Measurements from ENCODE around the gene LIMS1.
A peak's percentile ranks its signal among the peaks of the same experiment; 100 is the strongest.
"Not testable (repeated sequence)": the region's sequence is repeated elsewhere in the genome, so short reads cannot be mapped to it uniquely, and the experiment has no call there.

The LIMS1 gene

DNA sequence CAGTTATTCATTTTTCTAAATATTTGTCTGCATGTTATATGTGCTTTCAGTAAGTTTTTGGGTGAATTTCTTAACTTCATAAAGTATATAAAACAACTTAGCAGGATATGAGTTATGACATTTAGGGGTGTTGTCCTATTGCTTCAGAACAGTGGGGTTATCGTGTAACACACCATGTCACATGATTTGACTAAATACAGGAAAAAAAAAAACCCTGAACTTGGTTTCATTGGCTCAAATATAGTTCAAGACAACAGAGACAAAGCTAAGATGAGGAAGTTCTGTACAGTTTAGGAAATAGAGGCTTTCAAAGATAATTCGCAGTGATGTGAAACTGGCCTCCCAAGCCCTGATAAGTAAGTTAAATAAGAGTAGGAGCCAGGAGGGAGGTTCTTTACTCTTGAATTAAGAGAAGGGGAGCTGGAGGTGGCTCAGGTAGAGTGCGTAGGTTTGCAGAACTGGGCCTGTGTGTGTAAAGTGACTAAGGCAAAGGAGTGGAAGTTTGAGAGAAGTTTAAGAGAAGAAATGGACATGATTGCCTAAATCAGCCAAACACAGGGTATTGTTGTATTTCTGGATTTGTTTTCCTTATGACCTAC, 53.9 kb downstream of the LIMS1 start:
- peak overlapping the region; percentile 55 for H3K9ac ChIP-seq (ENCODE audit: low read depth, low read length)
- no peaks in the 10 kb centered on the region for H3K9me3 ChIP-seq (replicated peaks; ENCODE audit: low read length)
- peak overlapping the region; percentile 34 for H3K4me3 ChIP-seq (ENCODE audit: low read length)
- peaks cover 68% of the 10 kb centered on the region for H3K4me1 ChIP-seq (ENCODE audit: control insufficient read depth, insufficient read depth, low read length)
- peak overlapping the region; percentile 61 for H3K4me2 ChIP-seq (ENCODE audit: low read length)
- no peaks in the 10 kb centered on the region for H3K27me3 ChIP-seq (ENCODE audit: control insufficient read depth, insufficient read depth, low read length)
- H3K36me3 ChIP-seq (ENCODE audit: insufficient read depth, low read length) = no peaks in the 10 kb centered on the region

DNA sequence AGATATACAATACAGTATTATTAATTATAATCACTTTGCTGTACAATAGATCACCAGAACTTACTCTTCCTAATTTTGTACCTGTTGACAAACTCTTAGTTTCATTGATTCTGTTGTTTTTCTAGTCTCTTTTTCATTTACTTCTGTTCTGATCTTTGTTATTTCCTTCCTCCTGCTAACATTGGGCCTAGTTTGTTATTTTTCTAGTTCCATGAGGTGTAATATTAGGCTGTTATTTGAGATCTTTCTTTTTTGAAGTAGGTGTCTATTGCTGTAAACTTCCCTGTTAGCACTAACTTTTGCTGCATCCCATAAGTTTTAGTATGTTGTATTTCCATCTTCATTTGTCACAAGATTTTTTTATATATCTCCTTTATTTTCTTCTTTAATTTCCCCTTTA, 55.1 kb downstream of the LIMS1 start:
- peak overlapping the region; percentile 55 for H3K9ac ChIP-seq (ENCODE audit: low read depth, low read length)
- H3K9me3 ChIP-seq (replicated peaks; ENCODE audit: low read length) = no peaks in the 10 kb centered on the region
- no peak overlapping the region for H3K4me3 ChIP-seq (ENCODE audit: low read length)
- peaks cover 73% of the 10 kb centered on the region for H3K4me1 ChIP-seq (ENCODE audit: control insufficient read depth, insufficient read depth, low read length)
- H3K36me3 ChIP-seq (ENCODE audit: insufficient read depth, low read length) = no peaks in the 10 kb centered on the region
- no peaks in the 10 kb centered on the region for H3K27me3 ChIP-seq (ENCODE audit: control insufficient read depth, insufficient read depth, low read length)
- H3K4me2 ChIP-seq (ENCODE audit: low read length) = peak overlapping the region; percentile 61

DNA sequence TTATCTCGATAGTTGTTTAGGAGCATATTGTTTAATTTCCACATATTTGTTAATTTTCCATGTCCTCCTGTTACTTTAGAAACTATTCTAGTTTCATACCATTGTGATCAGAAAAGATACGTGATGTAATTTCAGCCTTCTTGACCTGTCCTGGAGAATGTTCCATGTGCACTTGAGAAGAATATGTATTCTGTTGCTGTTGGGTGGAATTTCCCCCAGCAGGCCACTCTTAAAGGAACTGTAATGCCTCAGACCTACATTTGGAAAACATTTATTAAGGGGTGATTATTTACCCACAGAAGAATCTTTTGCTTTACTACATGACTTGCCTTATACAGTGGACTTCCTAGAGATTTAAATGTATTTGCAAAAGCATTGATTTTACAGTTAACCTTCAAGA, 55.5 kb downstream of the LIMS1 start:
- Histone ChIP-seq H3K36me3 (ENCODE audit: insufficient read depth, low read length) (no peaks in the 10 kb centered on the region), H3K9ac (ENCODE audit: low read depth, low read length) (no peak overlapping the region), H3K4me2 (ENCODE audit: low read length) (no peak overlapping the region), H3K4me3 (ENCODE audit: low read length) (no peak overlapping the region), H3K9me3 (replicated peaks; ENCODE audit: low read length) (no peaks in the 10 kb centered on the region), H3K4me1 (ENCODE audit: control insufficient read depth, insufficient read depth, low read length) (peaks cover 74% of the 10 kb centered on the region), H3K27me3 (ENCODE audit: control insufficient read depth, insufficient read depth, low read length) (no peaks in the 10 kb centered on the region)

DNA sequence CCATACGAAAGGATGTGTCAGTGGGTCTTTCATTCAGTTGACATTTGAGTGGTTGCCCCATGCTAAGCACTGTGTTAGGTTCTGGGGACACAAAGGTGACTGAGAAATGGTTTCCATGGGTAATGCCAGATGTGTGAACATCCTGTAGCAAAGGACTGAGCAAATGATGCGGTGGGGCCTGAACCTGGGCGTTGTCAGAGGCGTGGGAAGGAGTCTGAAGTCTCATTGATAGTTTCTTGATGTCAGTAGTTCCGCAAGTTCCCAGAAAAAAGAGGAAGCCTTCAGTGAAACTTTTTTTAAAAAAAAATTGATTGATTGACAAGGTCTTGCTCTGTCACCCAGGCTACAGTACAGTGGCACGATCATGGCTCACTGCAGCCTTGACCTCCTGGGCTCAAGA, 56.9 kb downstream of the LIMS1 start:
- H3K4me1 ChIP-seq (ENCODE audit: control insufficient read depth, insufficient read depth, low read length) = peaks cover 75% of the 10 kb centered on the region
- H3K9ac ChIP-seq (ENCODE audit: low read depth, low read length) = no peak overlapping the region
- no peak overlapping the region for H3K4me2 ChIP-seq (ENCODE audit: low read length)
- no peak overlapping the region for H3K4me3 ChIP-seq (ENCODE audit: low read length)
- no peaks in the 10 kb centered on the region for H3K27me3 ChIP-seq (ENCODE audit: control insufficient read depth, insufficient read depth, low read length)
- no peaks in the 10 kb centered on the region for H3K36me3 ChIP-seq (ENCODE audit: insufficient read depth, low read length)
- H3K9me3 ChIP-seq (replicated peaks; ENCODE audit: low read length) = no peaks in the 10 kb centered on the region

DNA sequence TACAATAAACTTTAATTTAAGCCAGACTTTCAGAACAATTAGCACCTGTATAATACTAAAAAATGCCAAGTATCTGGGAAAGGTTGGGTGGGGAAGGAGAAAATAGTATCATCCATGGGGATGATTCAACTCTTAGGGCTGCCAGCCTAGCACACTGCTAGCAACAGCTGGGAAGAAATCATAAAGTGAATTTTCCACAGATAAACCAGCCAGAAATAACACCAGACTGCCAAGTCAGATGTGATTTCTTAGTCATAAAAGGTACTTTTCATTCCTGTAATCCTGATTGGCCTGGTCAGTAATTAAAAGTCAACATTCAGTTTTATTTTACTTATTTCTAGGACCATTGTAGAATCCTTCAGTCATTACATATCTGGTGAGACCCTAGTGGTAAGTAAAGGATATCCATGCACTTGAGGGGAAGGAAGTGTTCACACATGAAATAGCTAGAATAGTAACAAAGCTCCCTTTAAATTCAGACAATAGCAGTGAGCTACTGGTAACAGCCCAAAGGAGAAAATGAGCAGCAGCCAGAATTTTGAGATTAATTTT, 59.4 kb downstream of the LIMS1 start:
- Histone ChIP-seq H3K36me3 (ENCODE audit: insufficient read depth, low read length) (no peaks in the 10 kb centered on the region), H3K4me3 (ENCODE audit: low read length) (peak overlapping the region; percentile 40), H3K9ac (ENCODE audit: low read depth, low read length) (peak overlapping the region; percentile 77), H3K9me3 (replicated peaks; ENCODE audit: low read length) (no peaks in the 10 kb centered on the region), H3K27me3 (ENCODE audit: control insufficient read depth, insufficient read depth, low read length) (no peaks in the 10 kb centered on the region), H3K4me1 (ENCODE audit: control insufficient read depth, insufficient read depth, low read length) (peaks cover 56% of the 10 kb centered on the region), H3K4me2 (ENCODE audit: low read length) (peak overlapping the region; percentile 77)

DNA sequence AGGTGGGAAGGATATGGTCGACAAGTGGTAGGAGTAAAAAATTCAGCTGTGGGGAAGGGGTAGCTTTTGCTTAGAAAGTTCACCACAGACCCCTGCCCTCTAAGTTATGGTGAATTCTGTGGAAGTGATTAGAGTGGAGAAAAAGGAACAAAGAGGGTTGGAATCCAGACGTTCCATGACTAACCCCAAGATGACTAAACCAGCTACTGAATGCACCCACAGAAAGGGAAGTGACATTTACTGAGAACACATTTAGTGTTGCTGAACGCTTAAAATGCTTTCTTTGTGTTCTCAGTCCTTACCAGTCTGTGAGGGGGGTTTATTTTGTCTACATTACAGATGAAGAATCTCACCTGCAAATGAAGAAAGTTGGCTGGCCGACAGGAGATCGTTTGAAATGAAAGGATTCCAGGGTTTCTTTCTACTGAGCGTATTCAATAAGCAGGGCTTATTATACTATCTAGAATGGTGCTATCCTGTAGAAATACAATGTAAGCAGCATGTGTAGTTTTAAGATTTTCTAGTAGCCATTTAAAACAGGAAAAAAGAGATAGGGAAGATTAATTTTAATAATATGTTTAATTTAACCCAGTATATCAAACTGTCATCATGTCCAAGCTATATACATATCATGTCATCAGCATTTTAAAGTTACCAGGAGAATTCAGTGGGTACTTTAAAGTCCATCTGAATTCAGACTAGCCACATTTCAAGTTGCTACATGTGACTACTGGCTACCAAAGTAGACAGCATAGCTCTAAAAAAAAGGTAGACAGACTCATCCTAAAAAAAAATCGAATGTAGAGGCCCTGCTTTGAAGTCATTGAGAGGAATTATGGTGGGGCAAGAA, 60.1 kb downstream of the LIMS1 start:
- Histone ChIP-seq H3K4me1 (ENCODE audit: control insufficient read depth, insufficient read depth, low read length) (peaks cover 49% of the 10 kb centered on the region), H3K27me3 (ENCODE audit: control insufficient read depth, insufficient read depth, low read length) (no peaks in the 10 kb centered on the region), H3K4me3 (ENCODE audit: low read length) (peak overlapping the region; percentile 47), H3K36me3 (ENCODE audit: insufficient read depth, low read length) (no peaks in the 10 kb centered on the region), H3K4me2 (ENCODE audit: low read length) (peak overlapping the region; percentile 77), H3K9ac (ENCODE audit: low read depth, low read length) (peak overlapping the region; percentile 77), H3K9me3 (replicated peaks; ENCODE audit: low read length) (no peaks in the 10 kb centered on the region)

DNA sequence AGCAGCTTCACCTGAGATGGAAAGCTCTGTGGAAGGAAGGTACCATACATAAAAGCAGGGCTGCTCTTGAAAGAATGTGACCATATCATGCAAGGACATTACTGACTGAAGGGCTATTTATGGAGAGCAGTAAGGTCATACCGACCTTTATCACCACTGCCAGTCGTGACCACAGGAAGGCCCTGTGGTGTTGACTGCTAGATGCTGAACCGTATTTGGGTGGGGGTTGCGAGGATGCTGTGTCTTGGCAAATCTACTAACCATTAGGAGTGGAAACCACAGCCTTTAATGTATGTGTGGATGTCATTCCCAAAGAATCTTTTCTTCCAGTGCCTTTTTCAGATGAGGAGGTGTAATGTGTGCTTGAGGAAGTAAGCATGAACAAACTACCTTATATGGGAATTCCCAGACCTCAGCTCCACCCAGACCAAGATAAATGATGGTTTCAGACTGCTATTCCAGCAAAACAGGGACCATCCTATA, 60.8 kb downstream of the LIMS1 start:
- Histone ChIP-seq H3K4me2 (ENCODE audit: low read length) (peak overlapping the region; percentile 77), H3K27me3 (ENCODE audit: control insufficient read depth, insufficient read depth, low read length) (no peaks in the 10 kb centered on the region), H3K9me3 (replicated peaks; ENCODE audit: low read length) (no peaks in the 10 kb centered on the region), H3K36me3 (ENCODE audit: insufficient read depth, low read length) (no peaks in the 10 kb centered on the region), H3K9ac (ENCODE audit: low read depth, low read length) (peak overlapping the region; percentile 77), H3K4me3 (ENCODE audit: low read length) (peak overlapping the region; percentile 47), H3K4me1 (ENCODE audit: control insufficient read depth, insufficient read depth, low read length) (peaks cover 42% of the 10 kb centered on the region)

DNA sequence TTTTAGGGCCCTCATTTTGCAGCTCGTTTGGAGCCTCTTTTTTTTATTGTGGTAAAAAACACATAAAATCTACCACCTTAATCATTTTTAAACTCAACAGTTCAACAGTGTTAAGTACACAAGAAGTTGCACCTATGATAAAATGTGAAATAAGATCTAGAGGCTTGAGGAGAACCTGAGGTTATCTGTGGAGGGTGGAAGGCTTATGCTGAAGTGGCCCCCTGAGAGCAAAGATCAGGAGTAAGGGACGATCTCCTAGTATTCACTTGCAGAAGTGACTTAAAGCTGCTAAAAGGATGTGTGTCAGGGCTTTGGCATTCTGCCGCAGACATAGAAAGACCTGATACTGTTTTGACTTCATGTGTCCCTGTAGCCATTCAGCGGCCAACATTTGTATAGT, 61.5 kb downstream of the LIMS1 start:
- not testable (repeated sequence) for H3K36me3 ChIP-seq (ENCODE audit: insufficient read depth, low read length); H3K4me3 ChIP-seq (ENCODE audit: low read length); H3K9me3 ChIP-seq (replicated peaks; ENCODE audit: low read length); H3K27me3 ChIP-seq (ENCODE audit: control insufficient read depth, insufficient read depth, low read length)
- H3K4me1 ChIP-seq (ENCODE audit: control insufficient read depth, insufficient read depth, low read length) = peaks cover 41% of the 10 kb centered on the region
- H3K9ac ChIP-seq (ENCODE audit: low read depth, low read length) = peak overlapping the region; percentile 70
- H3K4me2 ChIP-seq (ENCODE audit: low read length) = peak overlapping the region; percentile 77

DNA sequence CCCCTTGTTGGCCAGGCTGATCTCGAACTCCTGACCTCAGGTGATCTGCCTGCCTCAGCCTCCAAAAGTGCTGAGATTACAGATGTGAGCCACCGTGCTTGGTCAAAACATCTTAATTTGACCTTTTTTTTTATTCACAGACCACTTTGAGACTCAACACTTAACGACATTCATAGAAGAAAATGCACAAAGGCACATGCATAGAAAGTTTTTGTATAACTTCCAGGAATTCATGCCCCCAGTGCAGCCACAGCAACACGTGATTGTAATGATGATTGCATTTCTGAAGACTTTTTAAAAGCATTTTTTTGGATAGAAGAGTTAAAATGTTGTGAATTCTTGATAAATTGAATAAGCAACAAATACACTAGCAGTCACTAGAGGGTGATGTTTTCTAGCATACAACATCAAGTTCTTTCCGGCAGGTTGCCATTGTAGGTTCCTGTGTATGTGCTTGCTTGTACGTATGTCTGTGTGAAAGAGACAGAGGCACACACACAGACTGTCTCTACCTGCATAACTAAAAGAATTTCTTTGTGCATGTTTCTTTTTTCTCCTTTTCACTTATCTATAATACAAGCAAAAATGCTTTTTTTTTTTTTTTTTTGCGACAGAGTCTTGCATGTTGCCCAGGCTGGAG, 63.0 kb downstream of the LIMS1 start:
- not testable (repeated sequence) for H3K9ac ChIP-seq (ENCODE audit: low read depth, low read length); H3K36me3 ChIP-seq (ENCODE audit: insufficient read depth, low read length); H3K4me3 ChIP-seq (ENCODE audit: low read length); H3K4me2 ChIP-seq (ENCODE audit: low read length); H3K9me3 ChIP-seq (replicated peaks; ENCODE audit: low read length); H3K27me3 ChIP-seq (ENCODE audit: control insufficient read depth, insufficient read depth, low read length)
- peaks cover 41% of the 10 kb centered on the region for H3K4me1 ChIP-seq (ENCODE audit: control insufficient read depth, insufficient read depth, low read length)

DNA sequence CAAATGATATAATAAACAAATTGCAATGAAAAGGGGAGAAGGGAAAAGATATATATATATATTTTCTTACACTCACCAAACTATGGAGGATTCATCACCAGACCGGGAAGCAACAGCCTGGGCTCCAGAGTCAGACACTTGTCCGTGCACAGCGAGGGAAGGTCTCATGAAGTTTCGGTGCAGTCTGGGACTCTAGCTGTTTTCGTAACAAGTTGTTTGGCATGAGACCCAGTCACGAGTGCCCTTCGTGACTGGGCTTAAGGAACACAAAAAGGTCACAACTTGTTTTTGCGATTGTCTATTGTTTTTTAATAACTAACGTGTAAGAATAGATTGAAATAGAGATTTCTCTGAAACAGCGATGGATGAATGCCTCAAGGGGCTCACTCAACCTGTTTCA, 66.9 kb downstream of the LIMS1 start:
- H3K4me1 ChIP-seq (ENCODE audit: control insufficient read depth, insufficient read depth, low read length) = peaks cover 20% of the 10 kb centered on the region
- H3K4me3 ChIP-seq (ENCODE audit: low read length); H3K36me3 ChIP-seq (ENCODE audit: insufficient read depth, low read length); H3K4me2 ChIP-seq (ENCODE audit: low read length); H3K27me3 ChIP-seq (ENCODE audit: control insufficient read depth, insufficient read depth, low read length); H3K9me3 ChIP-seq (replicated peaks; ENCODE audit: low read length); H3K9ac ChIP-seq (ENCODE audit: low read depth, low read length): not testable (repeated sequence)

DNA sequence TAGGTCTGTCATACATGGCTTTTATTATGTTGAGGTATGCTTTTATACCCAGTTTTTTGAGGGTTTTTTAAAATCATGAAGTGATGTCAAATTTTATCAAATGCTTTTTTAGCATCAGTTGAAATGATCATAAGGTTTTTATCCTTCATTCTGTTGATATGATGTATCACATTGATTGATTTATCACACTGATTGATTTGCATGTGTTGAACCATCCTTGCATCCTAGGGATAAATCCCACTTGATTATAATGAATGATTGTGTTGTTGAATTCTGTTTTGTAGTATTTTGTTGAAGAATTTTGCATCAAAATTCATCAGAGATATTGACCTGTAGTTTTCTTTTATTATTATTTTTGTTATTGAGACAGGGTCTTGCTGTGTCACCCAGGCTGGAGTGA, 68.2 kb downstream of the LIMS1 start:
- Histone ChIP-seq H3K9ac (ENCODE audit: low read depth, low read length) (no peak overlapping the region), H3K36me3 (ENCODE audit: insufficient read depth, low read length) (no peaks in the 10 kb centered on the region), H3K4me1 (ENCODE audit: control insufficient read depth, insufficient read depth, low read length) (peaks cover 18% of the 10 kb centered on the region), H3K27me3 (ENCODE audit: control insufficient read depth, insufficient read depth, low read length) (no peaks in the 10 kb centered on the region), H3K9me3 (replicated peaks; ENCODE audit: low read length) (no peaks in the 10 kb centered on the region), H3K4me2 (ENCODE audit: low read length) (no peak overlapping the region), H3K4me3 (ENCODE audit: low read length) (no peak overlapping the region)

All from skeletal muscle satellite cell (primary cell).